GM18868 (cell line): ENCODE measurements around the gene MTM1.

ENCODE experiments used
- ATAC-seq: cut with Tn5 transposase; IDR thresholded peaks from one replicate; pipeline ENCODE4 v1.9.1; 2021; ENCODE audit warnings: mild to moderate bottlenecking, moderate library complexity; ENCODE audit not compliant: unreplicated experiment

The MTM1 gene

GRCh38 chrX:150548251-150548650 lies 20.2 kb upstream of the MTM1 start:
- no peak for ATAC-seq

GRCh38 chrX:150548684-150549083 lies 19.7 kb upstream of the MTM1 start:
- no peak for ATAC-seq

GRCh38 chrX:150551963-150552362 lies 16.5 kb upstream of the MTM1 start:
- ATAC-seq, result no peak

GRCh38 chrX:150558424-150558823 lies 10.0 kb upstream of the MTM1 start:
- ATAC-seq, result no peak

- no peak for ATAC-seq
Measured at GRCh38 chrX:150564838-150565237, 3.6 kb upstream of the MTM1 start.

- no peak for ATAC-seq
Measured at GRCh38 chrX:150565551-150565950, 2.9 kb upstream of the MTM1 start.

GRCh38 chrX:150566734-150567182 lies 1.7 kb upstream of the MTM1 start:
- no peak for ATAC-seq

- no peak for ATAC-seq
Measured at GRCh38 chrX:150567645-150568319, 639 bp upstream of the MTM1 start.

- ATAC-seq, result peak; percentile 28
Measured at GRCh38 chrX:150569155-150569477, 695 bp downstream of the MTM1 start.

- ATAC-seq, result peak; percentile 16
Measured at GRCh38 chrX:150570512-150570911, 2.1 kb downstream of the MTM1 start.

- ATAC-seq, result no peak
Measured at GRCh38 chrX:150572206-150572605, 3.8 kb downstream of the MTM1 start.

- no peak for ATAC-seq
Measured at GRCh38 chrX:150573106-150573505, 4.7 kb downstream of the MTM1 start.

GRCh38 chrX:150573702-150574101 lies 5.3 kb downstream of the MTM1 start:
- ATAC-seq, result peak; percentile 42

GRCh38 chrX:150574559-150575418 lies 6.4 kb downstream of the MTM1 start:
- peak; percentile 66 for ATAC-seq

GRCh38 chrX:150575419-150575814 lies 7.0 kb downstream of the MTM1 start:
- ATAC-seq, result no peak

- no peak for ATAC-seq
Measured at GRCh38 chrX:150577174-150577573, 8.8 kb downstream of the MTM1 start.

- ATAC-seq, result no peak
Measured at GRCh38 chrX:150581093-150581775, 12.8 kb downstream of the MTM1 start.

GRCh38 chrX:150582338-150582948 lies 14.0 kb downstream of the MTM1 start:
- no peak for ATAC-seq

GRCh38 chrX:150587585-150588503 lies 19.4 kb downstream of the MTM1 start:
- no peak for ATAC-seq

- no peak for ATAC-seq
Measured at GRCh38 chrX:150594584-150594983, 26.2 kb downstream of the MTM1 start.
